Endodermal cell (in vitro differentiated cells): ENCODE measurements around the gene GLDN. TPM values are rescaled to one million over a fixed set of nuclear protein-coding genes. Genes with fewer than 3 reads are reported as not detected.
A peak's percentile ranks its signal among the peaks of the same experiment; 100 is the strongest.
"Not testable (repeated sequence)": the region's sequence is repeated elsewhere in the genome, so short reads cannot be mapped to it uniquely, and the experiment has no call there.

Experiments used
- DNase-seq: peaks from one replicate; pipeline ENCODE4 v3.0.0-alpha.2; 2017
- H3K27ac ChIP-seq: 2 replicates; pipeline ENCODE4 v1.5.1; 2013; ENCODE audit warnings: mild to moderate bottlenecking, low read depth, low read length, moderate library complexity
- H3K27me3 ChIP-seq: 2 replicates; pipeline ENCODE4 v1.6.1; 2013; ENCODE audit warnings: mild to moderate bottlenecking, low read length, moderate library complexity; ENCODE audit not compliant: insufficient read depth, control insufficient read depth, poor library complexity, severe bottlenecking
- H3K36me3 ChIP-seq: 2 replicates; pipeline ENCODE4 v1.7.0; 2013; ENCODE audit warnings: mild to moderate bottlenecking, low read length, moderate library complexity; ENCODE audit not compliant: control insufficient read depth, insufficient read depth
- H3K4me1 ChIP-seq: one replicate; pipeline ENCODE4 v1.7.0; 2013; ENCODE audit warnings: low read length; ENCODE audit not compliant: control insufficient read depth, insufficient read depth
- H3K4me3 ChIP-seq: 2 replicates; pipeline ENCODE4 v1.5.1; 2013; ENCODE audit warnings: mild to moderate bottlenecking, low read length, moderate library complexity
- H3K9ac ChIP-seq: 2 replicates; pipeline ENCODE4 v1.6.1; 2013; ENCODE audit warnings: mild to moderate bottlenecking, low read length, moderate library complexity; ENCODE audit not compliant: poor library complexity, severe bottlenecking; ENCODE audit errors: extremely low read depth
- H3K9me3 ChIP-seq: 2 replicates; pipeline ENCODE4 v1.6.1; 2013; ENCODE audit warnings: mild to moderate bottlenecking, low read length, moderate library complexity; ENCODE audit not compliant: control insufficient read depth
- H3K27ac Mint-ChIP-seq: 2 replicates; pipeline ENCODE4 v1.8.0; 2020; ENCODE audit warnings: mixed read lengths
- H3K27me3 Mint-ChIP-seq: 2 replicates; pipeline ENCODE4 v1.8.0; 2021; ENCODE audit warnings: mild to moderate bottlenecking, mixed read lengths; ENCODE audit not compliant: insufficient read depth
- H3K36me3 Mint-ChIP-seq: 2 replicates; pipeline ENCODE4 v1.8.0; 2020; ENCODE audit warnings: low read depth, mixed read lengths
- H3K4me1 Mint-ChIP-seq: 2 replicates; pipeline ENCODE4 v1.8.0; 2020; ENCODE audit warnings: mixed read lengths
- H3K4me3 Mint-ChIP-seq: 2 replicates; pipeline ENCODE4 v1.8.0; 2020; ENCODE audit warnings: mild to moderate bottlenecking, moderate library complexity, mixed read lengths
- H3K9me3 Mint-ChIP-seq: 2 replicates; pipeline ENCODE4 v1.8.0; 2020; ENCODE audit warnings: mild to moderate bottlenecking, mixed read lengths
- CTCF ChIP-seq: fragments of 200-600 bp; sonication (generic); conservative IDR thresholded peaks from 2 replicates; pipeline ENCODE4 v1.5.0; 2021; ENCODE audit warnings: antibody characterized with exemption, mild to moderate bottlenecking
- WGBS, 2 experiments: methylation state at CpG; one replicate each; pipeline versions ENCODE4 v1.1.5 to v1.1.7; 2013; ENCODE audit warnings: missing lambda C conversion rate in 2 of 2, mixed read lengths in 1 of 2; ENCODE audit not compliant: insufficient coverage in 1 of 2, insufficient read length in 1 of 2; 5-methylcytosine and 5-hydroxymethylcytosine counted together
- total RNA-seq, 2 donors: library from RNA; stranded (reverse); fragmentation: NEBNext Ultra II Directional in 1 of 2; extraction: Animal tissue kit (Norgen Biotek cat#: 25700) in 1 of 2; gene quantifications; 2 replicates in 1 of 2; 3 replicates in 1 of 2; pipeline ENCODE4 v1.2.1, GENCODE V29; 2021

The GLDN gene
- total RNA-seq, 2 donors from 2014 or later = 0.62 to 1.7 TPM

- Histone ChIP-seq H3K9ac (no peak overlapping the region), H3K27ac (no peak overlapping the region), H3K9me3 (no peaks in the 10 kb centered on the region), H3K36me3 (peaks cover 7% of the 10 kb centered on the region), H3K4me1 (peaks cover 4% of the 10 kb centered on the region), H3K4me3 (no peak overlapping the region), H3K27me3 (no peaks in the 10 kb centered on the region)
- no peaks in the 10 kb centered on the region for H3K9me3 Mint-ChIP-seq
- H3K4me1 Mint-ChIP-seq = peaks cover 13% of the 10 kb centered on the region
- H3K27ac Mint-ChIP-seq = no peak overlapping the region
- no peak overlapping the region for H3K4me3 Mint-ChIP-seq
- TF ChIP-seq CTCF = no peak
- WGBS, 2 experiments = 82% methylated on average over 1 of the region's 1 CpG; no CpG with 5 or more reads in 1 of the 2 experiments
- peaks cover 5% of the 10 kb centered on the region for H3K36me3 Mint-ChIP-seq
- no peak for DNase-seq
- peaks cover 2% of the 10 kb centered on the region for H3K27me3 Mint-ChIP-seq
These were observed 102.7 kb downstream of the GLDN start for GRCh38 chr15:51444112-51444511.

GRCh38 chr15:51444807-51445206 lies 103.4 kb downstream of the GLDN start:
- H3K27ac ChIP-seq = no peak overlapping the region
- 89 to 100% methylated on average over 1 of the region's 1 CpG for WGBS, 2 experiments
- no peak overlapping the region for H3K9ac ChIP-seq
- H3K4me3 Mint-ChIP-seq = no peak overlapping the region
- H3K4me3 ChIP-seq = no peak overlapping the region
- H3K36me3 Mint-ChIP-seq = peaks cover 11% of the 10 kb centered on the region
- H3K27me3 ChIP-seq = no peaks in the 10 kb centered on the region
- H3K4me1 ChIP-seq = peaks cover 4% of the 10 kb centered on the region
- H3K27me3 Mint-ChIP-seq = peaks cover 2% of the 10 kb centered on the region
- H3K9me3 Mint-ChIP-seq = no peaks in the 10 kb centered on the region
- TF ChIP-seq CTCF = no peak
- peaks cover 14% of the 10 kb centered on the region for H3K36me3 ChIP-seq
- no peaks in the 10 kb centered on the region for H3K9me3 ChIP-seq
- no peak overlapping the region for H3K27ac Mint-ChIP-seq
- H3K4me1 Mint-ChIP-seq = peaks cover 13% of the 10 kb centered on the region
- DNase-seq = no peak

- H3K9me3 Mint-ChIP-seq, H3K4me3 ChIP-seq, H3K4me1 ChIP-seq, H3K4me3 Mint-ChIP-seq, H3K27ac ChIP-seq, H3K27me3 Mint-ChIP-seq, H3K9ac ChIP-seq, H3K9me3 ChIP-seq, DNase-seq, H3K27me3 ChIP-seq: not testable (repeated sequence)
- H3K27ac Mint-ChIP-seq = peak overlapping the region; percentile 36
- H3K4me1 Mint-ChIP-seq = peaks cover 20% of the 10 kb centered on the region
- H3K36me3 ChIP-seq = peaks cover 21% of the 10 kb centered on the region
- 96% methylated on average over 5 of the region's 5 CpGs; no CpG with 5 or more reads in 1 of the 2 experiments for WGBS, 2 experiments
- peaks cover 18% of the 10 kb centered on the region for H3K36me3 Mint-ChIP-seq
These were observed 104.7 kb downstream of the GLDN start for GRCh38 chr15:51446029-51446744.
